Activated naive CD8-positive, alpha-beta T cell treated with anti-CD3 and anti-CD28 coated beads for 36 hours (primary cell): ENCODE measurements around the gene CSRP1. TPM values are rescaled to one million over a fixed set of nuclear protein-coding genes. Genes with fewer than 3 reads are reported as not detected.
"Not testable (repeated sequence)": the region's sequence is repeated elsewhere in the genome, so short reads cannot be mapped to it uniquely, and the experiment has no call there.

Source experiments
- DNase-seq: peaks from one replicate; pipeline ENCODE4 v3.0.0; 2021
- H3K27ac Mint-ChIP-seq: one replicate; pipeline ENCODE4 v1.8.0; 2022; ENCODE audit warnings: mild to moderate bottlenecking, moderate library complexity, mixed read lengths
- H3K27me3 Mint-ChIP-seq: one replicate; pipeline ENCODE4 v1.8.0; 2022; ENCODE audit warnings: mild to moderate bottlenecking, mixed read lengths
- H3K36me3 Mint-ChIP-seq: one replicate; pipeline ENCODE4 v1.8.0; 2021; ENCODE audit warnings: mild to moderate bottlenecking, mixed read lengths
- H3K4me1 Mint-ChIP-seq: one replicate; pipeline ENCODE4 v1.8.0; 2021; ENCODE audit warnings: mixed read lengths
- H3K4me3 Mint-ChIP-seq: one replicate; pipeline ENCODE4 v1.8.0; 2022; ENCODE audit warnings: mild to moderate bottlenecking, moderate library complexity, mixed read lengths
- H3K9me3 Mint-ChIP-seq: one replicate; pipeline ENCODE4 v1.8.0; 2022; ENCODE audit warnings: mixed read lengths
- total RNA-seq, 2 experiments: library from RNA; stranded (reverse); gene quantifications; one replicate each; pipeline ENCODE4 v1.2.3, GENCODE V29; 2021

The CSRP1 gene
- total RNA-seq, 2 experiments from 2014 or later: 57.0 to 59.1 TPM

GRCh38 chr1:201528631-201529252, 21.8 kb upstream of the CSRP1 start:
- H3K4me3 Mint-ChIP-seq: no peak overlapping the region
- no peaks in the 10 kb centered on the region for H3K4me1 Mint-ChIP-seq
- no peak for DNase-seq
- H3K9me3 Mint-ChIP-seq: peaks cover 2% of the 10 kb centered on the region
- H3K36me3 Mint-ChIP-seq: peaks cover 22% of the 10 kb centered on the region
- H3K27me3 Mint-ChIP-seq: no peaks in the 10 kb centered on the region
- no peak overlapping the region for H3K27ac Mint-ChIP-seq

GRCh38 chr1:201527879-201528278, 21.0 kb upstream of the CSRP1 start:
- no peak overlapping the region for H3K4me3 Mint-ChIP-seq
- no peaks in the 10 kb centered on the region for H3K27me3 Mint-ChIP-seq
- DNase-seq: no peak
- no peaks in the 10 kb centered on the region for H3K4me1 Mint-ChIP-seq
- peaks cover 24% of the 10 kb centered on the region for H3K36me3 Mint-ChIP-seq
- H3K27ac Mint-ChIP-seq: no peak overlapping the region
- H3K9me3 Mint-ChIP-seq: peaks cover 2% of the 10 kb centered on the region

GRCh38 chr1:201525193-201525778, 18.4 kb upstream of the CSRP1 start:
- no peak for DNase-seq
- Mint-ChIP-seq H3K9me3 (peaks cover 2% of the 10 kb centered on the region), H3K27ac (no peak overlapping the region), H3K36me3 (peaks cover 39% of the 10 kb centered on the region), H3K4me1 (no peaks in the 10 kb centered on the region), H3K4me3 (no peak overlapping the region), H3K27me3 (no peaks in the 10 kb centered on the region)

GRCh38 chr1:201520046-201520575, 13.2 kb upstream of the CSRP1 start:
- H3K36me3 Mint-ChIP-seq: peaks cover 30% of the 10 kb centered on the region
- not testable (repeated sequence) for H3K9me3 Mint-ChIP-seq, DNase-seq, H3K27ac Mint-ChIP-seq, H3K27me3 Mint-ChIP-seq, H3K4me1 Mint-ChIP-seq, H3K4me3 Mint-ChIP-seq

- peaks cover 10% of the 10 kb centered on the region for H3K4me1 Mint-ChIP-seq
- H3K4me3 Mint-ChIP-seq: no peak overlapping the region
- no peak for DNase-seq
- H3K27ac Mint-ChIP-seq: no peak overlapping the region
- no peaks in the 10 kb centered on the region for H3K27me3 Mint-ChIP-seq
- H3K9me3 Mint-ChIP-seq: no peaks in the 10 kb centered on the region
- peaks cover 21% of the 10 kb centered on the region for H3K36me3 Mint-ChIP-seq
Observed at GRCh38 chr1:201518071-201518470, 11.1 kb upstream of the CSRP1 start.

GRCh38 chr1:201517631-201518030, 10.7 kb upstream of the CSRP1 start:
- no peak for DNase-seq
- H3K9me3 Mint-ChIP-seq: no peaks in the 10 kb centered on the region

GRCh38 chr1:201516511-201517127, 9.7 kb upstream of the CSRP1 start:
- no peak for DNase-seq
- Mint-ChIP-seq H3K27ac (no peak overlapping the region), H3K4me1 (peaks cover 10% of the 10 kb centered on the region), H3K27me3 (no peaks in the 10 kb centered on the region), H3K9me3 (no peaks in the 10 kb centered on the region), H3K36me3 (peaks cover 9% of the 10 kb centered on the region), H3K4me3 (no peak overlapping the region)

More at GRCh38 chr1:201517631-201518030, 10.7 kb upstream of the CSRP1 start:
- H3K4me1 Mint-ChIP-seq: peaks cover 10% of the 10 kb centered on the region
- H3K4me3 Mint-ChIP-seq: no peak overlapping the region
- H3K27ac Mint-ChIP-seq: no peak overlapping the region
- no peaks in the 10 kb centered on the region for H3K27me3 Mint-ChIP-seq
- peaks cover 20% of the 10 kb centered on the region for H3K36me3 Mint-ChIP-seq

- Mint-ChIP-seq H3K4me3 (no peak overlapping the region), H3K4me1 (peaks cover 10% of the 10 kb centered on the region), H3K9me3 (no peaks in the 10 kb centered on the region), H3K36me3 (peaks cover 7% of the 10 kb centered on the region), H3K27me3 (no peaks in the 10 kb centered on the region), H3K27ac (no peak overlapping the region)
- no peak for DNase-seq
Observed at GRCh38 chr1:201515895-201516294, 9.0 kb upstream of the CSRP1 start.

GRCh38 chr1:201515062-201515750, 8.3 kb upstream of the CSRP1 start:
- no peak overlapping the region for H3K27ac Mint-ChIP-seq
- H3K36me3 Mint-ChIP-seq: peaks cover 3% of the 10 kb centered on the region
- no peaks in the 10 kb centered on the region for H3K9me3 Mint-ChIP-seq
- H3K4me3 Mint-ChIP-seq: no peak overlapping the region
- DNase-seq: no peak
- no peaks in the 10 kb centered on the region for H3K27me3 Mint-ChIP-seq
- H3K4me1 Mint-ChIP-seq: peaks cover 10% of the 10 kb centered on the region

- no peaks in the 10 kb centered on the region for H3K9me3 Mint-ChIP-seq
Observed at GRCh38 chr1:201514466-201514865, 7.5 kb upstream of the CSRP1 start.

GRCh38 chr1:201513498-201514243, 6.7 kb upstream of the CSRP1 start:
- Mint-ChIP-seq H3K4me3 (no peak overlapping the region), H3K27ac (no peak overlapping the region), H3K36me3 (peaks cover 1% of the 10 kb centered on the region), H3K4me1 (peaks cover 10% of the 10 kb centered on the region), H3K27me3 (no peaks in the 10 kb centered on the region), H3K9me3 (no peaks in the 10 kb centered on the region)
- no peak for DNase-seq

More at GRCh38 chr1:201514466-201514865, 7.5 kb upstream of the CSRP1 start:
- no peak overlapping the region for H3K4me3 Mint-ChIP-seq
- no peak overlapping the region for H3K27ac Mint-ChIP-seq
- H3K27me3 Mint-ChIP-seq: no peaks in the 10 kb centered on the region
- H3K36me3 Mint-ChIP-seq: peaks cover 1% of the 10 kb centered on the region
- H3K4me1 Mint-ChIP-seq: peaks cover 10% of the 10 kb centered on the region
- no peak for DNase-seq

GRCh38 chr1:201511941-201512539, 5.1 kb upstream of the CSRP1 start:
- no peak overlapping the region for H3K27ac Mint-ChIP-seq
- H3K4me1 Mint-ChIP-seq: peaks cover 15% of the 10 kb centered on the region
- no peak for DNase-seq
- H3K4me3 Mint-ChIP-seq: no peak overlapping the region
- no peaks in the 10 kb centered on the region for H3K36me3 Mint-ChIP-seq
- H3K27me3 Mint-ChIP-seq: no peaks in the 10 kb centered on the region
- H3K9me3 Mint-ChIP-seq: no peaks in the 10 kb centered on the region

GRCh38 chr1:201511396-201511940, 4.5 kb upstream of the CSRP1 start:
- Mint-ChIP-seq H3K27ac (no peak overlapping the region), H3K4me1 (peaks cover 15% of the 10 kb centered on the region), H3K9me3 (no peaks in the 10 kb centered on the region), H3K36me3 (no peaks in the 10 kb centered on the region), H3K27me3 (no peaks in the 10 kb centered on the region), H3K4me3 (no peak overlapping the region)
- DNase-seq: no peak

- Mint-ChIP-seq H3K4me3 (no peak overlapping the region), H3K27me3 (no peaks in the 10 kb centered on the region), H3K4me1 (peaks cover 16% of the 10 kb centered on the region), H3K27ac (no peak overlapping the region), H3K36me3 (no peaks in the 10 kb centered on the region), H3K9me3 (no peaks in the 10 kb centered on the region)
- DNase-seq: no peak
Observed at GRCh38 chr1:201510734-201511133, 3.8 kb upstream of the CSRP1 start.
